HG02970 (cell line): Measurements from ENCODE around the gene SPPL2C.

Experiments used
- ATAC-seq: cut with Tn5 transposase; IDR thresholded peaks from one replicate; pipeline ENCODE4 v1.9.1; 2021; ENCODE audit warnings: mild to moderate bottlenecking, moderate library complexity, moderate number of reproducible peaks; ENCODE audit not compliant: unreplicated experiment, low FRiP score

Gene SPPL2C

DNA sequence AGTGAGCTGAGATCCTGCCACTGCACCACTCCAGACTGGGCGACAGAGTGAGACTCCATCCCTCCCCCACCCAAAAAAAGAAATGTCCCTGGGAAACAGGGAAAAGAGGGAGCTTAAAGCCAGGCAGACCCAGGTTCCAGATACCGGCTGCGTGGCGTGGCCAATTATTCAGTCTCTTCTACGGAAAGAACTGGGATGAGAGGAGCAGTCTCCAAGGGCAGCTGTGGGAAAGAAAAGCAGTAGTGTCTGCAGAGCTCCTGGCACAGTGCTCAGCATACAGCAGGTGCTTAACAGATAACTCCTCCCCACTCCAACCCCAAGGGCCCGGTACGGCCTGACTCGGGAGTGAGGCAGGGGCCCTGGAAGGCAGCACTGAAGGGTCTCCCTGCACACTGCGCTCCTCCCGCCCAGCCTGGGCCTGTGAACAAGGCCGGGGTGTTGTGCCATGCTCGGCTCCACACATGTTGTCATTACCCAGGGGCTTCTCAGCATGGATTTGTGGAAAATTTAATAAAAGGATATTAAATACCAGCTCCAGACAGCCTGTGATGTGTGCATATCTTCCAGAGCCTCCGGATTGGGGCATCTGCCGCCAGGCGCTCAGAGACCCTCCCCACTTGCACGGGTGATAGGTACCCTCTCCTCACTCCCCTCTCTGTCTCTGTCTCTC, 17.6 kb upstream of the SPPL2C start:
- no peak for ATAC-seq

GRCh38 chr17:45828171-45828570, 16.5 kb upstream of the SPPL2C start:
- no peak for ATAC-seq

- no peak for ATAC-seq
These were observed 16.0 kb upstream of the SPPL2C start for GRCh38 chr17:45828582-45829133.

GRCh38 chr17:45833920-45834319, 10.8 kb upstream of the SPPL2C start:
- no peak for ATAC-seq

GRCh38 chr17:45834471-45835396, 9.9 kb upstream of the SPPL2C start:
- ATAC-seq = no peak

- no peak for ATAC-seq
These were observed 9.2 kb upstream of the SPPL2C start for GRCh38 chr17:45835481-45835880.

- no peak for ATAC-seq
These were observed 8.3 kb upstream of the SPPL2C start for GRCh38 chr17:45836047-45837044.

DNA sequence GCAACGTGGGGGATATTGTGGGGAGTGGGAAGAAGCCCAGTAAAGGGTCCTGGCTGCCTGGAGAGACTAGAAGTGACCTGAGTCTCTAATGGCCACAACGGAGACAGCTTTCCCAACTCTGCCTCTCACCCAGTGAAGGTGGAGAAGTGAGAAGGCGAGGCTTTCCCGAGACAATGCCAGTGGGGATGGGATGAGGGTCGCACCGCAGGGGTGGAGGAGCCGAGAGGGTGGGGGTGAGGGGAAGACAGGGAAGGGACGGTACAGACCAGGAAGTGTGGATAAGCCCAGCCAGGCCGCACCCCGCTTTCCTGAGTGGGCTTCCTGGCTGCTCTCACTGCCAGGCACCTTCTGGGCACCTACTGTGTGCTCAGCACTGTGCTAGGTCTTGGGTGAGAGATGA, 7.5 kb upstream of the SPPL2C start:
- no peak for ATAC-seq

DNA sequence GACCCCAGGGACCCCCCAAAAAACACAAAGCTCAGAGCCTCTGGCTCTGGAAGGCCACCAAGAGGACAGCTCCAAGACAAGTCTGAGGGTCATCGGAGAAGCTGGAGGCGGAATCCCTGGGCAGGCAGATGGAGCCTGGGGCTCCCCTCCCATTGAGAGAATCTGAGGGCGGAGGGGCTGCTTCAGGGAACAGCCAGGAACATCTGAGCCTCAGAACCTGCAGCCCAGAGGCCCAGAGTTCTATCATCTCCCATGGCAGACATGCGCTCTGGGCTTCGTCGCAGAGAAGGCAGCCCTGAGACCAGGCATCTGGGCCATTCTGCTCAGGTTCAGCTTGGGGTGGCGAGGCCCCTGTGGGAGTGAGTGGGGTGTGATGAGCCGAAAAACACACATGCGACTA, 7.1 kb upstream of the SPPL2C start:
- ATAC-seq = no peak

DNA sequence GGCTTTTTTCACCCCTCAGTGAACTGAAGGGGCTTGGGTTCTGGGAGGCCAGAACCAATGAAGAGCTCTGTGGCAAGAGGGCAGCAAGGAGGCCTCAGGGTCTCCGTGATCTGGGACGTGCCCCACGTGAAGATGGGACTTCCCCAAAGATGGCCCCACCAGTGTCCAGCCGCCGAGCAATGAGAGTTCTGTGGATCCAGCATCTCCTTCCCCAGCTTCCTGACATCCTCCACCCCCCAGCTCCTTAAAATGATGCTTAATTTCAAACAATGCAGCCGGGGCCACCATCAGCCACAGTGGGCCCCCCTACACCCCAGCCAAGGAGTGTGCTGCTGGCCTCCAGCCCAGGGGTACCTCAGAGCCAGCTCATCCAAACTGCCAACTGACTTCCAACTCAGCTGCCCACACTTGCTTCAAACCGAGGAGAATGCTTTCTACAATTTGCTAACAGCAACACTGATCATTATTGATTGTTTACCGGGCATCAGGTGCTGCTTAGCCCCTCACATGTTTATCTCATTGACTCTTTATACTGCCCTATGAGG, 5.9 kb upstream of the SPPL2C start:
- ATAC-seq = no peak

GRCh38 chr17:45839442-45839841, 5.2 kb upstream of the SPPL2C start:
- no peak for ATAC-seq

GRCh38 chr17:45841186-45841585, 3.5 kb upstream of the SPPL2C start:
- ATAC-seq = no peak

GRCh38 chr17:45841883-45842525, 2.7 kb upstream of the SPPL2C start:
- ATAC-seq = no peak

- ATAC-seq = no peak
These were observed 959 bp upstream of the SPPL2C start for GRCh38 chr17:45843722-45844121.

- ATAC-seq = no peak
These were observed 900 bp downstream of the SPPL2C start for GRCh38 chr17:45845376-45846185.

DNA sequence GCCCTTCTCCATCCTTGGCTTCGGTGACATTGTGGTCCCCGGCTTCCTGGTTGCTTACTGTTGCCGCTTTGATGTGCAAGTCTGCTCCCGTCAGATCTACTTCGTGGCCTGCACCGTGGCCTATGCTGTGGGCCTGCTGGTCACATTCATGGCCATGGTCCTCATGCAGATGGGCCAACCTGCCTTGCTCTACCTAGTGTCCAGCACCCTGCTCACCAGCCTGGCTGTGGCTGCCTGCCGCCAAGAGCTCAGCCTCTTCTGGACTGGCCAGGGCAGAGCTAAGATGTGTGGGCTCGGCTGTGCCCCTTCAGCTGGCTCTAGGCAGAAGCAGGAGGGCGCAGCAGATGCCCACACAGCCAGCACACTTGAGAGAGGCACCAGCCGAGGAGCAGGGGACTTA, 1.5 kb downstream of the SPPL2C start:
- no peak for ATAC-seq

- ATAC-seq = no peak
These were observed 2.0 kb downstream of the SPPL2C start for GRCh38 chr17:45846646-45847045.

GRCh38 chr17:45847101-45847500, 2.4 kb downstream of the SPPL2C start:
- no peak for ATAC-seq

- ATAC-seq = no peak
These were observed 3.1 kb downstream of the SPPL2C start for GRCh38 chr17:45847747-45848146.
